HG03045 (cell line): Measurements from ENCODE around the gene UCN3.
"Not testable (repeated sequence)": the region's sequence is repeated elsewhere in the genome, so short reads cannot be mapped to it uniquely, and the experiment has no call there.

Source experiments
- ATAC-seq: cut with Tn5 transposase; IDR thresholded peaks from one replicate; pipeline ENCODE4 v1.9.1; 2021; ENCODE audit warnings: mild to moderate bottlenecking, moderate library complexity; ENCODE audit not compliant: unreplicated experiment

Gene UCN3

GRCh38 chr10:5364374-5364773 lies 392 bp upstream of the UCN3 start:
- ATAC-seq, result no peak

GRCh38 chr10:5365928-5366327 lies 1.2 kb downstream of the UCN3 start:
- ATAC-seq, result no peak

GRCh38 chr10:5369362-5370158 lies 4.8 kb downstream of the UCN3 start:
- no peak for ATAC-seq

- no peak for ATAC-seq
Observed at GRCh38 chr10:5370493-5371352, 6.0 kb downstream of the UCN3 start.

GRCh38 chr10:5373307-5373706 lies 8.5 kb downstream of the UCN3 start:
- ATAC-seq, result no peak

- no peak for ATAC-seq
Observed at GRCh38 chr10:5373891-5374611, 9.3 kb downstream of the UCN3 start.

GRCh38 chr10:5376450-5376849 lies 11.7 kb downstream of the UCN3 start:
- no peak for ATAC-seq

GRCh38 chr10:5379202-5379601 lies 14.4 kb downstream of the UCN3 start:
- ATAC-seq, result not testable (repeated sequence)

- ATAC-seq, result not testable (repeated sequence)
Observed at GRCh38 chr10:5380395-5380794, 15.6 kb downstream of the UCN3 start.

GRCh38 chr10:5381187-5381586 lies 16.4 kb downstream of the UCN3 start:
- ATAC-seq, result no peak

- no peak for ATAC-seq
Observed at GRCh38 chr10:5385224-5385623, 20.5 kb downstream of the UCN3 start.

GRCh38 chr10:5387169-5387568 lies 22.4 kb downstream of the UCN3 start:
- no peak for ATAC-seq

GRCh38 chr10:5390607-5391205 lies 25.9 kb downstream of the UCN3 start:
- ATAC-seq, result no peak

GRCh38 chr10:5391790-5392189 lies 27.0 kb downstream of the UCN3 start:
- no peak for ATAC-seq

GRCh38 chr10:5393529-5393928 lies 28.8 kb downstream of the UCN3 start:
- no peak for ATAC-seq

- ATAC-seq, result no peak
Observed at GRCh38 chr10:5395168-5395567, 30.4 kb downstream of the UCN3 start.

- no peak for ATAC-seq
Observed at GRCh38 chr10:5396556-5397300, 32.0 kb downstream of the UCN3 start.

- no peak for ATAC-seq
Observed at GRCh38 chr10:5399332-5399731, 34.6 kb downstream of the UCN3 start.

GRCh38 chr10:5400468-5401240 lies 35.9 kb downstream of the UCN3 start:
- ATAC-seq, result no peak

- ATAC-seq, result no peak
Observed at GRCh38 chr10:5402798-5403197, 38.0 kb downstream of the UCN3 start.
